AG04449 (cell line): ENCODE measurements around the gene KRT16.
"Not testable (repeated sequence)": the region's sequence is repeated elsewhere in the genome, so short reads cannot be mapped to it uniquely, and the experiment has no call there.

Source experiments
- CTCF ChIA-PET: fragments of 350-600 bp; formaldehyde crosslinking; extraction: SDS; loops from one replicate; lab custom pipeline; 2021; ENCODE audit warnings: antibody characterized with exemption; lab: Yijun Ruan, JAX
- POLR2A ChIA-PET: fragments of 400-600, 350-600 bp; formaldehyde crosslinking; extraction: SDS; loops from one replicate; lab custom pipeline; 2020; ENCODE audit warnings: antibody characterized with exemption, inconsistent platforms; lab: Yijun Ruan, JAX
- DNase-seq: peaks from one replicate; pipeline ENCODE4 v3.0.0-alpha.2; 2010; ENCODE audit warnings: low read depth, low spot score
- H3K4me3 ChIP-seq: 2 replicates; pipeline ENCODE4 v1.5.1; 2011; ENCODE audit warnings: low read depth, mild to moderate bottlenecking, control low read depth, low read length
- CTCF ChIP-seq: IDR thresholded peaks from one replicate; pipeline ENCODE4 v1.5.1; 2011; ENCODE audit warnings: mild to moderate bottlenecking, moderate library complexity, low read length, control low read depth, inconsistent platforms; ENCODE audit not compliant: insufficient read depth; ENCODE audit errors: missing control alignments

KRT16 gene

GRCh38 chr17:41647940-41648410 lies 35.4 kb upstream of the KRT16 start:
- H3K4me3 ChIP-seq = peak overlapping the region; percentile 36
- ChIA-PET CTCF (interaction anchor here (0.7 to 19.8 kb wide), 120 partner anchors 8 to 1111 kb away, joined by 3 to 554 read pairs (median 6); partner anchors contain the start of genes KRT12, KRT14, KRT16 and KRT17), POLR2A (interaction anchor here (0.6 to 1.1 kb wide), 2 partner anchors 30 to 99 kb away, joined by 3 to 5 read pairs; no protein-coding TSS in a partner anchor)
- TF ChIP-seq CTCF = peak; percentile 94
- no peak for DNase-seq

DNA sequence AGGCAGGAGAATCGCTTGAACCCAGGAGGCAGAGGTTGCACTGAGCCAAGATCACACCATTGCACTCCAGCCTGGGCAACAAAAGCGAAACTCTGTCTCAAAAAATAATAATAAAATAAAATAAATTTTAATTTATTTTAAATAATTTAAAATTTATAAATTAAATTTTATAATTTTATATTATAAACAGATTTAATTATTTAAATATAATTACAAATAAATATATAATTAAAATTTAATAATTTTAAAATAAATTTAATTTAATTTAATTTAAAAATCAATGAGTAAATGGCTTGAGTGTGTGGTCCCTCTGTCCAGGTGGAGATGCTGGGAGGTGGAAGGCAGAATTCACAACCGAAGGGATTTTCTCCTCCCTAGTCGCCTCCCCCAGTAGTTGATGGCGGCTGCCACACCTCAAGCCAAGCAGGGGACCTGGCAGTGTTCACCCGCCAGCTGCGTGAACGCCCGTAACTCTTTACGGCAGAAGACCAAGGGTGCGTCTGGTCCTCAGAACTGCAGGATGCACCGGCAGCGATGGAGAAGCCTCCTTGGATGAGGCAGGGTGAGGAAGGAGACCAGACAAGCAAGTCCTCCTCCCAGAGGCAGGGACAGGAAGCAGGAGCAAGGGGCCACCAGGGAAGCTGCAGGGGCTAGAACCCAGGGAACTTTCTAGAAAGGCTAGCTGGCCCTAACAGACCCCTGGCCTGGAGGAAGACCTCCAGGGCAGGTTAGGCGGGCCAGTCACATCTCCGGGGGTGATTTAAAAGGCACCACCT lies 34.7 kb upstream of the KRT16 start:
- DNase-seq = no peak
- TF ChIP-seq CTCF = no peak
- ChIA-PET CTCF (interaction anchor here (0.8 to 19.8 kb wide), 50 partner anchors 7 to 1110 kb away, joined by 3 to 554 read pairs (median 10); partner anchors contain the start of genes KRT12, KRT14, KRT16 and KRT17), POLR2A (no interaction called here)
- H3K4me3 ChIP-seq = no peak overlapping the region

DNA sequence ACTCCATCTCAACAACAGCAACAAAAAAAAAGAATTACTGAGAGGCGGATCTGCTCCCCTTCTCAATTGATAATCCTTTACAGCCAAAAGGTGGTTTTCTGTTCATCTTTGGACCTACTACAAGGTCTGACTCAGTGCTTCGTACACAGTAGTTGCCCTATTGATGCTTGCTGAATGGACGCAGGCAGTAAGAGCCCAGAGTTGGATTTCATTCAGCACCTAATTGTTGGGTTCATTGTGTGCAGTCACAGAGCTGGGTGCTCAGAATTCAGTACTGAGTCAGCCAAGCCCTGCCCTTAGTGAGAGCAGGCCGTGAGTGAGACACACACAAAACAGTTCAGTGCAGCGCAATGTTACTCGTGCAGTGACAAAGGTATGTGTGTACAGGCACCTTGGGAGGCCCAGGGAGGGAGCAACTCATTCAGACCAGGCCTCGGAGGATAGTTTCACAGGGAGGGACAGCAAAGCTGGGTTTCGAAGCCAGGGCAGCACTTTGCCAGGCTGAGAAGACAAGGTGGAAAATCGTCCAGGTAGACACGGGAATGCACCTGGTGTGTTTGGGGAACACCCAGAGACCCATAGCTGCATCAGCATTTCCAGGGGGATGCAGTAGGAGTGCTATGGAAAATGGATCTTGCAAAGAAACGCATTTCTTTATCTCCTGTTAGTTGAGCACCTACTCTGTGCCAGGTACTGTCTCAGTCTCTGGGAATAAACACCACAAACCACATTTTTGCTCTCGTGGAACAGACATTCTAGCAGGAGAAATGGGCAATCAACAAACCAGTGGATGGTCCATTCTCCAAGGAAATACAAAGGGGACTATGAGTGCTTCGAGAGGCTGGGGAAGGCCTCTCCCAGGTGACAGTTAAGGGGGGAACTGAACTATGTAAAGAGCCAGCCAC lies 29.9 kb upstream of the KRT16 start:
- CTCF ChIA-PET = interaction anchor here (1.3 to 19.8 kb wide), 3 partner anchors 8 to 89 kb away, joined by 3 to 554 read pairs (median 536); no protein-coding TSS in a partner anchor
- POLR2A ChIA-PET = no interaction called here
- TF ChIP-seq CTCF = no peak

DNA sequence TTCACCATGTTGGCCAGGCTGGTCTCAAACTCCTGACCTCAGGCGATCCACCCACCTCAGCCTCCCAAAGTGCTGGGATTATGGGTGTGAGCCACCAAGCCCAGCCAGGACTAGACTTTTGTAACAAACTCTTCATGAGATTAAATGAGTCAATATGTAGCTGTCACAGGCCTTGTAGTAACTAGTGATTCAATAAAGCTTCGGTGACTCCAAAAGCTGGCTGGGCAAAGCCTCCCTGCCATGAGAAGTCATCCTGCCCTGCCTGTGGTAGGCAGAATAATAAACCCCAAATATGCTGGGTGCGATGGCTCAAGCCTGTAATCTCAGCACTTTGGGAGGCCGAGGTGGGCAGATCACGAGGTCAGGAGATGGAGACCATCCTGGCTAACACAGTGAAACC lies 28.0 kb upstream of the KRT16 start:
- CTCF ChIA-PET = interaction anchor here (1.2 to 19.8 kb wide), 4 partner anchors 8 to 91 kb away, joined by 3 to 536 read pairs (median 18); no protein-coding TSS in a partner anchor
- H3K4me3 ChIP-seq, DNase-seq, POLR2A ChIA-PET: not testable (repeated sequence)

More for the DNA sequence above, 29.9 kb upstream of the KRT16 start:
- no peak overlapping the region for H3K4me3 ChIP-seq
- no peak for DNase-seq

DNA sequence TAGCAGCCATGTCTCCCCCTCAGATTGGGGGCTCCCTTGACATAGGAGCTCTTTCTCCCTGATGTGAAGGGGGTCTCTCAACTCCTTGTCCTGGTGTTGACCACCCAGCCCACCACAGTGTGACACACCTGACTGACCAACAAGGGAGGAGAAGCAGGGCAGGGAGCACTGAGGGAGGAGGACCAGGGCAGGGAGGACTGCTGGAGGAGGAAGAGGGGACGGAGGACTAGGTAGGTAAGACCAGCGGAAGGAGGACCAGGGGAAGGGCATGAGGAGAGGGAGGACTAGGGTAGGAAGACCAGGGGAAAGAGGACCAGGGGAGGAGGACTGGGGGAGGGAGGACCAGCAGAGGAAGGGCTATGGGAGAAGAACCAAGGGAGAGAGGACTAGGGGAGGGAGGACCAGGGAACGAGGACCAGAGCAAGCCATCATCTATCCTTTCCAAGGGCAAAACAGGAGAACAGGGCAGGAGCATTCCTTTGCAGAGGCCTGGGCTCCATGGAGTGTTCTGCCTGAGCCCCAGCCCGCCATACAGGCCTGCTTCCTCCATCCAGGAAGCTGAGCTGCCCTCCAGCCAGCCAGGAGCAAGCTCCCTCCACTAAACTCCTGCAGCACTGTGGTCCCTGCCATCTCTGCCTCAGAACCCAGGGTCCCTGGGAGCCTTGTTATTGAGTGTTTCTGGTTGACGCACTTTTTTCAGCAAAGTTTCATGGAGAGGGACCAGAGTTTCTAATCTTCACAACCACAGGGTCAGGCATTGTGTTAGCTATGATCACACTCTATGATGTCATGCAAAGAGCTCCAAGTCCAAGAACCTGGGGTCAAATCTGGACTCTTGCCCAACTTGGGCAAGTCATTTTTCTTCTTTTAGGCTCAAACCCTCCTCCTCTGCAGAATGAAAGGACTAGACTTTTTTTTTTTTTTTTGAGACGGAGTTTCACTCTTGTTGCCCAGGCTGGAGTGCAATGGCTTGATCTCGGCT lies 27.2 kb upstream of the KRT16 start:
- ChIA-PET CTCF (interaction anchor here (1.2 to 19.8 kb wide), 5 partner anchors 9 to 91 kb away, joined by 3 to 536 read pairs (median 9); no protein-coding TSS in a partner anchor), POLR2A (no interaction called here)
- TF ChIP-seq CTCF = no peak
- no peak for DNase-seq
- H3K4me3 ChIP-seq = no peak overlapping the region

DNA sequence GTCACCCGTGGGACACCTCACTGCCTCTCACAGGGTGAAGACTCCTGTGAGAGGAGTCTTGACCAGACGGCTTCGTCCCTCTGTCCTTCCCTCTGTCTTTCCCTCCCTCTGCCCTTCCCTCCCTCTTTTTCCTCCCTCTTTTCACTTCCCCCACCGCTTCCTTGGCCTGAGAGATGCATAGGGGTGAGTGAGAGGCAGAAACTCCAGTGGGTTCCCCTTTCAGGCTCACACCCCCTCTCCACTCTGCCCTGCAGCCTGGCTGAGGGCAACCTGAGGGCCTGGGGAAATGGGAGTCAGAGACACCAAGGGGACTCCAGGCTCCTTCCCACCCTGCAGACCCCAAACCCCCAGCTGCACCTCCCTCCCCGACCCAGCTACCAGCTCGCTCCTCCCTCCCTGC lies 26.4 kb upstream of the KRT16 start:
- DNase-seq = no peak
- H3K4me3 ChIP-seq = no peak overlapping the region
- ChIA-PET POLR2A (no interaction called here), CTCF (interaction anchor here (1.3 to 19.8 kb wide), 3 partner anchors 10 to 90 kb away, joined by 9 to 536 read pairs (median 27); no protein-coding TSS in a partner anchor)
- TF ChIP-seq CTCF = no peak
